HG03342 (cell line): ENCODE results near the gene CHMP6.
"Not testable (repeated sequence)": the region's sequence is repeated elsewhere in the genome, so short reads cannot be mapped to it uniquely, and the experiment has no call there.

Experiments used
- ATAC-seq: cut with Tn5 transposase; IDR thresholded peaks from one replicate; pipeline ENCODE4 v1.9.1; 2021; ENCODE audit warnings: mild to moderate bottlenecking, moderate library complexity; ENCODE audit not compliant: unreplicated experiment

The CHMP6 gene

DNA sequence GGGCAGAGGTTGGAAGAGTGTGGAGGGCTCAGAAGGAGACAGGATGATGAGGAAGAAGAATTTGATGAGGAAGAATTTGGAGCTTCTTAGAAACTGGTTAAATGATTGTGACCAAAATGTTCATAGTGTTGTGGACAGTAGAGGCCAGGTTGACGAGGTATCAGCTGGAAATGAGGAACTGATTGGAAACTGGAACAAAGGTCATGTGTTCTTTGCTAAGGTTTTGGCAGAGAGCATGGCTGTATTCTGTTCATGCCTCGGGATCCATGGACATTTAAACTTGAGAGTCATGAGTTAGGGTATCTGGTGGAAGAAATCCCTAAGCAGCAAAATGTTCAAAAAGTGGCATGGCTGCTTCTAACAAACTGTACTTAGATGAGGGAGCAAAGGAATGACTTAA, 19.3 kb downstream of the CHMP6 start:
- ATAC-seq, result no peak

DNA sequence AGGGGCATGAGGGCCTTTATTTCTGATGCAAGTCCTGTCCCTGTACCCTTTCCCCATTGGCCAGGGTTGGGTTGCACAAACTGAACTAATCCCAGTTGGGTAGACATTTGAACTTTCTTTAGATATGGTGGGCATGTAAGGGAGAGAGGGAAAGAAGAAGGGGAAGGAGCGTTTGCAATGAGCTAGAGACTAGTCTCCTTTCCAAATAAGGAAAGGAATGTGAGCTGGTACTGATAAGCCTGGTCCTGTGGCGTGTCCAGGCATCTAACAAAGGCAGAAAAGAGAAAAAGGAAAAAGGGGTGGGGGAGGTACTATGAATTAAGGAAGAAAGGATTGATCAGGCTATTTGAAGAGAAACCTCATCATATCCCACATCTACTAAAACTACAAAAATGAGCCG, 20.3 kb downstream of the CHMP6 start:
- no peak for ATAC-seq

DNA sequence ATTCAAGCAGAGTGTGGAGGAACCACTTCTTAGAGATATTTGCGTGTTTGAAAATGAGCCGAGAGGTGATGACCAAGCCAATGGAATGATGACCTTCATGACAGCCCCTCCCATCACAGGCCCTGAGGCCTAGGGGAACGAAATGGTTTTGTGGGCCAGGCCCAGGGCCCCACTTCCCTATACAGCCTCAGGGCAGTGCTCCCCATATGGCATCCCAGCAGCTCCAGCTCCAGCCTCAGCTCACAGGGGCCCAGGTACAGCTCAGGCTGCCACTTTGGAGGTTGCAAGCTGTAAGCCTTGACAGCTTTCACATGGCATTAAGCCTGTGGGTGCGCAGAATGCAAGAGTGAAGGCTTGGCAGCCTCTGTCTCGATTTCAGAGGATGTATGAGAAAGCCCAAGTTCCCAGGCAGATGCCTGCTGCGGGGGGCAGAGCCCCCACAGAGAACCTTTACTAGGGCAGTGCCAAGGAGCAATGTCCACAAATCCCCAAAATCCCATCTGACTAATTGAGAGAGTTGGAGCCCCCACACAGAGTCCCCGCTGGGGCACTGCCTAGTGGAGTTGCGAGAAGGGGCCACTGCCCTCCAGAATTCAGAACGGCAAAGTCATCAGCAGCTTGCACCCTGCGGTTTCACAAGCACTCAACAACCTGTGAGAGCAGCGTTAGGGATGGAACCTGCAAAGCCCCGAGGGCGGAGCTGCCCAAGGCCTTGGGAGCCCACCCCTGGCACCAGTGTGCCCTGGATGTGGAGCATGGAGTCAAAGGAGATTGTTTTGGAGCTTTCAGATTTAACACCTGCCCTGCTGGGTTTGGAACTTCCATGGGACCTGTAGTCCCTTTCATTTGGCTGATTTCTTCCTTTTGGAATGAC, 21.2 kb downstream of the CHMP6 start:
- ATAC-seq, result no peak

DNA sequence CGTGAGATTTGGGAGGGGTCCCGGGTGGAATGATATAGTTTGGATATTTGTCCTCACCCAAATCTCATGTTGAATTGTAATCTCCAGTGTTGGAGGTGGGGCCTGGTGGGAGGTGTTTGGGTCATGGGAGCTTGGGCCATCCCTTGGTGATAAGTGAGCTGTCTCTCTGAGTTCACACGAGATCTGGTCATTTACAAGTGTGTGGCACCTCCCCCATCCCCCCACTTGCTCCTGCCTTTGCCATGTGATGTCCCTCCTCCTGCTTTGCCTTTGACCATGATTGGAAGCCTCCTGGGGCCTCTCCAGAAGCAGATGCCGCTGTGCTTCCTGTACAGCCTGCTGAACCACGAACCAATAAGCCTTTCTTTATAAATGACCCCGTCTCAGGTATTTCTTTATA, 22.0 kb downstream of the CHMP6 start:
- no peak for ATAC-seq

DNA sequence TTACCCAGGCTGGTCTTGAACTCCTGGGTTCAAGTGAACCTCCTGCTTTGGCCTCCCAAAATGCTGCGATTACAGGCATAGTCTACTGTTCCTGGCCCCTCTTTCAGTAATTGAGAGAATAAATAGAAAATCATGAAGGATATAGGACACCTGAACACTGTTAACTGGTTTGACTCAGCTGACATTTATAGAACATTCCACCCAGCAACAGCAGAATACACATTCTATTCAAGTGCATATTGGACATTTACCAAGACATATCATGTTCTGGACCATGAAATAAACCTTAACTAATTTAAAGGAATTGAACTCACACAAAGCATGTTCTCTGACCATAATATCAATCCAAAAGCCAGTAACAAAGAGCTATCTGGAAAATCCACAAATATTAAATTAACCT, 23.5 kb downstream of the CHMP6 start:
- no peak for ATAC-seq

DNA sequence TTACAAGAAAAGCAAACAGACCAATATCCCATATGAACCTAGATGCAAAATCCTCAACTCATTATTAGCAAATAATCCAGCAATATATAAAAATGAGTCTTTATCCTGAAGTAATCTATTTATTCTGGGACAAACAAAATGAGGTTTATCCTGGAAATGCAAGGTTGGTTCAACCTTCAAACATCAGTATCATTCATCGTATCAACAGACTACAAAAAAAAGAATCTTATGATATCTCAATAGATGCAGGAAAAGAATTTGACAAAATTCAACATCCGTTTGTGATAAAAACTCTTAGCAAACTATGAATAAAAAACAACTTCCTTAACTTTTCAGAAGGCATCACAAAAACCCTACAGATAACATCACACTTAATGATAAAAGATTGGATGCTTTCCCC, 24.9 kb downstream of the CHMP6 start:
- no peak for ATAC-seq

DNA sequence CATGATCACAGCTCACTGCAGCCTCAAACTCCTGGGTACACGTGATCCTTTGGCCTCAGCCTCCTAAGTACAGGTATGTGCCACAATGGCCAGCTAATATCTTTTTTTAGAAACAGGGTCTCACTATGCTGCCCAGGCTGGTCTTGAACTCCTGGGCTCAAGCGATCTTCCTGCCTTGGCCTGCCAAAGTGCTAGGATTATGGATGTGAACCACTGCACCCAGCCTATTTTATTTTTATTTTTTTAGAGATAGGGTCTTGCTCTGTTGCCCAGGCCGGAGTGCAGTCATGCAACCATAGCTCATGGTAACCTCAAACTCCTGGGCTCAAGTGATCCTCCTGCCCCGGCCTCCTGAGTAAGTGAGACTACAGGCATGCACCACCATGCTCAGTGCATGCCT, 25.7 kb downstream of the CHMP6 start:
- not testable (repeated sequence) for ATAC-seq

DNA sequence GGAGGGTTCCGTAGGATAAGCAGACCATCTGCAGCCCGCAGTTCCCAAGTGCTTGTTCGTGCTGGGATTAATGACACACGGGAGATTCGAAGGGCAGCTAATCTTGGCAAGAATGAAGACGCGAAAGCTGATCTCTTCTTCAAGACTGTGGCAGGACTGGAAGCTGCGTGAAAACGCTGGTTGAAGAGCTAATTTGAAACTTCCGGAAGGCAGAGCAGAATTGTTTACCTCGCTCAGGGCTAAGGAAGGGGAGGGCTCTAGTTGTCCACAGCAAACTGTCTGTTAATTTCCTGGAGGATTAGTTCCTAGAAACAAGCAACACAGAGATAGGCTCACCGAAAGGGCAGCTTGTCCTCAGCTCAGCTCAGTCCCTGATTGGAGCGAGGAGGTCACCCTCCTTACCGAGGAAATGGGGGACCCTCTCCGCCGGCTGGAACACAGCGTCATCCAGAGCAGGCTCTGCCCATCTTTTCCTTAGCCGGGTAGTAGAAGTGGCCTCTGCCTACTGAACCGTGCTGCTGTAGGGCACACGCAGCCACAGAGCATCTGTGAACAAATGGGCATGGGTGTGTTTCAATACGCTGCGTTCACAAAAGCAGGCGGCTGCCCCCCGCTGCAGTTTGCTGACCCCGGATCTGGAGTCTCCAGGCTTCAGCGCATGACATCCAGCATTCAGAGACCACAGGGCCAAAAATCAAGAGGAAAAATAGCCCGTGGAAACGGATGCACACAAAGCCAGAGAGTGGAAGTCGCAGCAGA, 26.6 kb downstream of the CHMP6 start:
- ATAC-seq, result no peak

DNA sequence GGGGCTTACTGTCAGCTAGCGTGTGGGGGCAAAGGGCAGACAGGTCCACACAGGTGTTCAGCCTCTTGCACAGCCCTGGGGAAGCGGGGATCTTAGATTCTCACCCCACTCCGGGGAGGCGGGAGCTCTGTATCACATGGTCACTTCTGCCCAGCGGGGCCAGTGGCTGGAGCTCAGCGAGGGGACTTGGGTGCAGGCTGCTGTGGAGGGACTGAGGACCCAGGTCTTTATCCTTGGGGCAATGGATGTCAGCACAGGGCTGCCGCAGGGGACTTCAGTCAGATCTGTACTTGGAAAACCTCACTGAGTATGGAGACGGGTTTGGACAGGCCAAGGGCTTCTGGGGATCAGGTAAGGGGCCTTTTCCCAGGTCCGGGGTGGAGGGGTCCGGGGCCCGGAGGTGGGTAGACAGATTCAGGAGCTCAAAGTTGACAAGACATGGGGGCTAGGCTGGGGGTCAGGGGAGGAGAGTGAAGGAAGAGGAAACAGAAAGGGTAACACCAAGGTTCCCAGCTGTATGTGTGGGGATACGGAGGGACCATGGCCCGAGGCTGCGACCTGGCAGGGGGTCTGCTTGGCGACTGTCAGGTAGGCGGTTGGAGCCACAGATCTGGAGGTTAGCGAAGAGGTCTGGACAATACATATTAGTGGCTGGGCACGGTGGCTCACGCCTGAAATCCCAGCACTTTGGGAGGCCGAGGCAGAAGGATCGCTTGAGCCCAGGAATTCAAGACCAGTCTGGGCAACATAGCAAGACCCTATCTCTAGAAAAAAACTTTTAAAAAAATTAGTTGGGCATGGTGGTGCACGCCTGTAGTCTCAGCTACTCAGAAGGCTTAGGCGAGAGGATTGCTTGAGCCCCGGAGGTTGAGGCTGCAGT, 28.2 kb downstream of the CHMP6 start:
- no peak for ATAC-seq

DNA sequence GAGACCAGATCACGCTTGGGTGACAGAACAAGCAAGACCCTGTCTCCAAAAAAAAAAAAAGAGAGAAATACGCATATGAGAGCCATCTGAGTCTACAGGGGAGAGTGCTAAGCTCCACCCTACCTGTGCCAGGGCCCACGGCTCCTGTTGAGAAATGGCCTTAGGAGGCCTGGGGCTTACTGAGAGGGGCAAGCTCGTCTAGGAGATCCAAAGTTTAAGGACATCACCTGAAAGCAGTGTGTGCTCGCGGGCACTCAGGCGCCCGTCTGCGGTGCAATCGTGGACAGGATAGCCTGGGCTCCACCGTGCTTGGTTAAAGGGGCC, 28.8 kb downstream of the CHMP6 start:
- no peak for ATAC-seq

DNA sequence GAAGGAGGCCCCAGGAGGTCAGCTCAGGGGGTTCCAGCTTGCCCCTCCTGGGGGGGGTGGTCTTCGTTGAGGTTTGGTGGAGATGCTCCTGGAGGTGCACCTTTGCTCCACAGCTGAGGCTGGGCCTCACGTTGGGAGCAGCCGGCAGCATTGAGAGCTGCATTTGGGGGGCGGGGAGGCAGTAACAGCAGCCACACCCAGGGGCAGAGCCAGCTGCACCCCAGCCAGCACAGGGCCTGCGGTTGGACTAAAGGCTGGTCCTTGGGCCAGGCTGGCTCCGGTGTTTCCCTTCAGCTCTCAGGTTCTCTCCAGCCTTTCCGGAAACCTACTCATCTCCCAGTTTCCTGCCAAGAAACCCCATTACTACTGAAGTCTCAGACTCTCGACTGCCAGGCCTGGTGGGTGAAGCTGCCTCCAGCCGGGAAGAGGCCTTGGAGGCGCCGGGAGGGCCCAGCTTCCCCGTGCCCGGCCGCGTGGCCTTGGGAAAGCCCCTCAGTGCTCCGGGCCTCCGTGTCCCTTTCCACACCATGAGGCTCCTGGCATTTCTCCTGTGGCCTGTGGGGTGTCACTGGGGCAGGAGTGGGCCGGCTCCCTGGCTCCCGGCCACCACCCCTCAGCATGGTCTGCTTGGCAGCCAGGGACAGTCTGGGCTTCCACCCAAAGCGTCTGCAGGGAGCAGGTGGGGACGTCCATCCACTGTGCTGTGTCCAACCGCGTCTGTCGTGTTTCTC, 29.3 kb downstream of the CHMP6 start:
- ATAC-seq, result no peak

DNA sequence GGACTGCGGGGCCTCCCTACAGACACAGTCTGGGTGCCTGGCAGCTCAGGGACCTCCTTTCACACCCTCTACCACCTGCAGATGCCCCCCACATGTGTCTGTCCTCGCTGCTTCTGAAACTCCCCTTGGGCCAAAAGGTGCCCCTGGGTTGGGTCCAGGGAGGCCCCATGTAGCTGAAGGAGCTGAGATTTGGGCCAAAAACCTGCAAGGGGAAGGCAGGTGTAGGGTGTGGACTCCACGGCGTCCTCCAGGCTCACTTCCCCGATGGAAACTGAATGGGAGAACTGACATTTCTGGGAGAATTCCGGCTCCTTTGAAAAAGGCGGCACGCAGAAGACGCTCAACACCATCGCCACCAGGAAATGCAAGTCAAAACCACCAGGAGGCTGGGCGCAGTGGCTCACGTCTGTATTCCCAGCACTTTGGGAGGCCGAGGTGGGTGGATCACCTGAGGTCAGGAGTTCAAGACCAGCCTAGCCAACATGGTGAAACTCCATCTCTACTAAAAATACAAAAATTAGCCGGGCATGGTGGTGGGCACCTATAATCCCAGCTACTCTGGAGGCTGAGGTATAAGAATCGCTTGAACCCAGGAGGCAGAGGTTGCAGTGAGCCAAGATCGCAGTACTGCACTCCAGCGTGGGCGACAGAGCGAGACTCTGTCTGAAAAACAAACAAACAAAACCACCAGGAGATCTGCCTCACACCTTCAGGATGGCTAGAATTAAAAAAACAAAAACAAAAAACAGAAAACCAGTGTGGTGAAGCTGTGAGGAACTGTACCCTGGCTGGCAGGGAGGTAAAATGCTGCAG, 30.1 kb downstream of the CHMP6 start:
- no peak for ATAC-seq

DNA sequence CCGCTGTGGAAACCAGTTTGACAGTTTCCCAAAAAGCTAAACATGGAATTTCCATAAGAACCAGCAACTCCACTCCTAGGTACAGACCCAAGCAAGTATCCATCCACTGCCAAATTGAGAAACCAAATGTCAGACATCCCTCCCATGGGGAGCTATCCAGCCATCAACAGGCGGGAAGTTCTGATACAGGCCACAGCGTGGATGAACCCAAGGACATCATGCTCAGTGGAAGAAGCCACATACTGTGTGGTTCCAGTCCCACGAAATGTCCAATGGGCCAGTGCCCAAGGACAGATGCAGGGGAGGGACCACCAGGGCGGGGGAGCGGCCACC, 30.7 kb downstream of the CHMP6 start:
- ATAC-seq, result no peak

DNA sequence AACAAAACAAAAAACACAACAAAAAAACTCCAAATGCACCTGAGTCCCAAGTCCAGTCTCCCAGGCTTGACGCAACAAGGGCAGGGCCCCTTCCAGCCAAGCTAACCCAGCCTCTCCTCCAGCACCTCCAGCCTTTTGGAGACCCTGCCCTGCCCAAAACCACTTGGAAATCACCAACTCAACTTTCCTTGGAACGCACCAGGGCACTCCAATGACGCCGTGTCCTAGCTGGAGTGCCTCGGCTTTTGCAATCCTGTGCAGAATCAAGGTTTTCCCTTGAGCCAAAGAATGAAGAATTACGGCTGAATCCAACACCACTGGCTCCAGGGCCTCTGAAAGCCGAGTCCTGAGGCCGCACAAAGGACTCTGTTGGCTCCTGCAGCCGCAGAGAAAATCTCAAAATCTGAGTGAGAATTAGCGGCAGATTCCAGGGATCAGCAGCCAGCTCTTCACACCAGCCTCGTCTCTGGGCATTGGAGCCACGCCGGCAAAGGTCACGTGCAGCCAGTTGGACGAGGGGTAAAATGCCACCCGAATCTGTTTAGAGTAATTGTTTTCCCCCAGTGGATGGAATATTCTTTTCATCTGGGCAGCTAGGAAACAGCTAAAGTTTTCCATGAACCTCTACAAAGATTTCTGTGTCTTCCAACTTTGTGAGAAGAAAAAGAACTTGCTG, 33.6 kb downstream of the CHMP6 start:
- no peak for ATAC-seq

DNA sequence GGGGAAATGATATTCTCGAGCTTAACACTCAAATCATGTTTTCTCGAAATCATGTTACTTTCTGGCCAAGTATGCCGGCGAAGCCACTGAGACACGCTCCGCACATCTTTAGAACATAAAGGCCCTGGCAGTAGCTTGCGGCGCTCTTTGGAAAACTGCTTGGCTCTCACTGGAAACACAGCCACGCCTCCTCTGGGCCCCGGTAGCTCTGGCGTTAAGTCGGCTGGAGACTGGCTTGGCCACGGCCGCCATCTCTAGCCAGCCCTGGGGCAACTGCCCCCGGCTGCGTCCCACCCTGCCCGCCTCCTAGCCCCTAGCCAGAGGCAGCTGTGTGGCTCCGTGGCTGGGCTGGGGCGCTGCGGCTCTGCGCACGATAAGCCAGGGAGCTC, 34.1 kb downstream of the CHMP6 start:
- ATAC-seq, result no peak

DNA sequence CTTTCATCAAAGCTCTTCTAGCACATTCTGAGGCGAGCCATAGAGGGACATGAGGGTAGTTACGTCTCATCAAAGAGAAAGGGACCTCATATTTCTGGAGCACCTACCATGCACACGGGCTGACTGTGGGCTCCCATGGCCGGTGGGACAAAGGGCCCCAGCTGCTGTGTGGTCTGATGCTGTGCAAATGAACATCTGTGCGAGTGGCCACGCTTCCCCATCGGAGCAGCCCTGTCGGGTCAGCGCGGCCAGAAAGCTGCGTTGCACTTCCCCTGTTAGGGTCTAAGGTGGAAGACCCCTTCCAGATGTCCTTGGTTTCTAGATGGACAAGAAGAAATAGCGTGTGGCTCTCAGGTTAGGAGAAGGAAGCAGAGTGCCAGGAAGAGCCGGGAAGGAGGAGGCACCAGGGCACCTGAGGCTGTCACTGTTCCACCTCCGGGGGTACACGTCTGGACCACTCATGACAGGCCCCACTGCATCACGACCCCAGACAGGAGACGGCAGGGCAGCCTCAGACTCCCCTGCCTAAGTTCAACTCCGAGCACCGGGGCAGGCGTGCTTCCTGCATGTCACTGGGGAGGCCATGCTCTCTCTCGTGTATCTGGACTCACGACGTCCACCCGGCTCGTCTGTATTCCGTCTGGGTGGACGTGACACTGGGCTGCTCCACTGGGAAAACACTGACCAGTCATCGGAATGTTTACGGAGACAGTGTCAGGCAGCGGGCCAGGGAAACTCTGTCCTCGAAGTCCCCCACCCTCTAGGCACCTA, 34.8 kb downstream of the CHMP6 start:
- ATAC-seq, result no peak

DNA sequence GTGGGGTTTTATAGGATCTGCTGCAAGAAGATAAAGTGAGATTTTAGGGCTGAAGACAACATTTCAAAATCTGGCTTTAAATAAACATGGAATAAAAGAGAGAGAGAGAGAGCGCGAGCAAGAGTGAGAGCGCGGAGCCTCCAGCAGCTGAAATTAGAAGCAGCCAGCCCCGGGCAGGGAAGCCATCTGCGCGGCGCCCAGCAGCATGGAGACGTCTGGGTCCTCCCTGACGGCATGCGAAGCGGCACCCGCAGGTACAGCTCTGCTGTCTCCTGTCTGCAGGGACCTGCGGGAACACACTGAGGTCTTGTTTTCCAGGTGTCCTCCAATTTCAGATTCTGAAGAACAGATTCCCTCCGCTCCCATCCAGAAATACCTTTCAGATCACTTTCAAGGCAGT, 35.4 kb downstream of the CHMP6 start:
- no peak for ATAC-seq

DNA sequence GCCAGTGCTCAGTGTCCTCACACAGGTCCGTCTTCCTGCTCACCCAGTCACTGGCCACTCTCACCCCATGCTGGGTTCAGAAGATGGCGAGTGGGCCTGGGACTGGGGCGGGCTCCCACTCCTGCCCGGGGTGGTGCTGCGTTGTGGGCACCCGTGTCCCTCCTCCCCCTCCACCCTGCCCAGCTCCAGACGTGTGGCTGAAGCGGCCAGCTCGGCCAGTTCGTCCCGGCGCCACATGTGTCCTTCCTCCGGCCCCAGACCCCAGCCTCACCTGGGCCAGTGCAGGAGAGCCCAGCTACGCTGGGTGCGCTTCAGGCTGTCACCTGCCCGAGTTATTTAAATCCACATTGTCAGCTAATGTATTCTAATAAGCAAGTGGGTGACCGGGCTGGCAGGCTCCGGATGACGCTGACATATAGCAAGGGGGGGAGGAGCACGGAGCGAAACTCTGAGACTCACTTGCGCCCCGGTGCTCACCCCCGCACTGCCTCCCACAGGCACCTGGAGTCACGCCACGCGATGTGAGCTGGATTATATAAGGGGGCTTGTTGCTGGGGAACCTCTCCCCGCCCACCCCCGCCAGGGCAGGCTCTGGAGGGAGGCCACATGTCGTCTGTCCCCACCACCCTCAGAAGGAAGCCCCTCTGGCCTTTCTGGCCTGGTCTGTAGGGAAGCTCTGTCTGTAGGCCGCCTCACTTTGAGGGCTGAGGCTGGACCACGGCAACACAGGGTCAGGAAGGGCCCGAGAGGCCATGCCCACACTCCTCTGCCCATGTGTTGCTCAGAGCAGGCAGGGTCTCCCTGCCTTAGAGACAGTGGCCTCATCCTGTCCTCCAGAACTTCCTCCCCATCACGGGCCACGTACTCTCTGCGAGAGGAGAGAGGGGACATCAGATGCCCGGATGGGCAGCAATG, 36.2 kb downstream of the CHMP6 start:
- no peak for ATAC-seq
